Activated effector memory CD4-positive, alpha-beta T cell treated with anti-CD3 and anti-CD28 coated beads, Interleukin-2, amount 50 U/mL, for 16 hours (primary cell): ENCODE results near the gene MAP2K5.

Experiments
- DNase-seq: peaks from one replicate; pipeline ENCODE4 v3.0.0-alpha.2; 2020

MAP2K5 gene

DNA sequence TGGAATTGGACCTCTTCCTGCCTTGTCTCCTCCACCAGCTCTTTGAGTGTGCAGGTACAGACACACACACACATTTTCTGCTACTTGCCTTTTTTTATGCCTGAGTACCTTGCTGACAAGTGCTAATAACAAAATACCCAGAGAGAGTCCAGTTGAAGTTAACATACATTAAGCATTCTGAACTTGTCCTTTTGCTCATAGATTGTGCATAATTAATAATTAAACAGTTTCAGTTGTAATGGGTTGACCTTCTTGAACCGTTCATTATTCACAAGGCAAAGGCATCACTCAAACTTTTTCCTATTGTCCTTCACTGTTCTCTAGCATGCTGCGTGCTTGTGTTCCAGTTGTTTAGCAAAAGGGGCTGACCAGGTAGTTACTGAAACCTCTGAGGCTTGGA lies 223.2 kb downstream of the MAP2K5 start:
- DNase-seq = no peak

DNA sequence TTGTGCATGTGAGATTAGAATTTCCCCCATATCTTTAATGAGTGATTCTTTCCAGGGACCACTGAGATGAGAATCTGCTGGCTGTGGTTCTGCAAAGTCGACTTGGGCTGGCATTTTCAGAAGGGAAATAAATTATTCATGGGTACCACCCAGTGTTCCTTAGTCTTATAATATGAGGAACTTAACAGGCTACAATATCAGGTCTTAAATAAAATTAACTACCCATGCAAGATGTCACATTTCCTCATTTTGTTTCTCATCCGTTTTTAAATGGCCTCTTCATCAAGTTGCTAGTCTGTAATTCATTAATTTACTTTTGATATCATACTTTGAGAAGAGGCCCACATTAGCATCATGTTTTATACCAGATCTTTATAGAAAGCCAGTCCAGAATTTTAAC lies 224.5 kb downstream of the MAP2K5 start:
- DNase-seq = no peak

DNA sequence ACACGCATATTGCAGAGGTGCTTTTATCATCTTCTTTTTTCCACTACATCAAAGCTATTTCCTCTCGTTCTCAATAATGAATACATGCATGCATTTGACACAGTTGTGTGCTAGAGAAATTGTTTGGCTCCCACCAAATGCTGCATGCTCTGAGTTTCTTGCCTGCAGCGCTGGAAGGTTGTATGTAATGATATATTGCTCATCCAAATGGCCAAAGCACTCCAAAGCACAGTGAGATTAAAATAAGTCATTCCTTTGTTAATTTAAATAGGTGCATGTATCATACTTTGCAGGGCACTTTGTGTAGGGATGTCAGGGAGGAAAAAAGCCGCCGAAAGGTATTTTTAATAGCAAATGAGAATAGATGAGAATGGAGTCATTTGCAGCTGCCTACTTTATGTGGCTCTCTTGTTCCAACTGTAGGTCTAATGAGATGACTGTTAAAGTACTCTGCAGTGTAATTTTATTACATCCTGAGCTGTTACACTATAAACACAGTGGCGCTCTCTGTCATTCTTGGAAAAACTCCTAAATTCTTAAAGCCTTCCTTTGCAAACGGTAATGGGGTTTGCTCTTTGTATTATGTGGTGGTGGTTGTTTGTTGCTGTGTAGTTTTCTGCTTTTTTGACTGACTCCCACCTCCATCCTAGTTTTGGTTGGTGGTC lies 225.9 kb downstream of the MAP2K5 start:
- no peak for DNase-seq

DNA sequence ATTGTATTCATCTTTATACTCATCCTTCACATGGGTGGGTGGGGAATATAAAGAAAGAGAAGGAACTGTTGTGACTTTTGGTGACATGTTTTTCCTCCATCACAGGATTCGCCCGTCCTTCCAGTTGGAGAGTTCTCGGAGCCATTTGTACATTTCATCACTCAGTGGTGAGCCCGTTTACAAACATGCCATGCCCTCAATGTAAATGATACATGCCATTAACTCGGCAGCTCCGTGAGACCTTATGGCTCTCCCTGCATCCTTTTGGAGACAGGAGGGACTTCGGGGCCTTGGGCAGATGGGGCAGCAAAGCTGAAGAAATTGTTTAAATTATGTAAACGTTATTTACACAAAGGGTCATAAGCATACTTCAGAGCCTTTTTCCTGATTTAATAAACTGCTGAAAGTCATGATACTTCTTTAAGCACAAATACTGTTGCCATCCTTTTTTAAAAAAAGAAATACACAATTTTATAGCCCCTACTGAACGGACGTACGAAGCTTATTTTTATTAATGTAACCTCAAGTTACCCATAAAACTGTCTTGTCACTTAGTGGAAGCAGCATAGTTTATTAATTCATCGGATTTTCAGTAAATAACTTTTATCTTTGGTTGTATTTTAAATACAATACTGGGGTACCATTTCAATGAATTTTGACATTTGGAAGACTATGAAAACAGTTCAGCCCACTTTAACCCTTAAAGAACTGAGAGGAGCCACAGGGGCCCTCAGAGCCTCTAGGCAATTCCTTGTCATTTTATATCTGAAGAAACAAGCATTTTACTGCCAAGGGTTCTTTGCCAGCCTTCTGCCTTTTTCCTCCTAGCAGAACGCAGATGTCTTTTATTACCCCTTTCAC lies 227.2 kb downstream of the MAP2K5 start:
- DNase-seq = no peak

- no peak for DNase-seq
Observed at GRCh38 chr15:67770358-67770628, 227.8 kb downstream of the MAP2K5 start.

GRCh38 chr15:67771189-67771800 lies 228.8 kb downstream of the MAP2K5 start:
- DNase-seq = no peak

- no peak for DNase-seq
Observed at GRCh38 chr15:67774626-67775025, 232.1 kb downstream of the MAP2K5 start.

GRCh38 chr15:67775250-67775649 lies 232.7 kb downstream of the MAP2K5 start:
- DNase-seq = no peak

GRCh38 chr15:67775998-67776397 lies 233.5 kb downstream of the MAP2K5 start:
- DNase-seq = no peak

DNA sequence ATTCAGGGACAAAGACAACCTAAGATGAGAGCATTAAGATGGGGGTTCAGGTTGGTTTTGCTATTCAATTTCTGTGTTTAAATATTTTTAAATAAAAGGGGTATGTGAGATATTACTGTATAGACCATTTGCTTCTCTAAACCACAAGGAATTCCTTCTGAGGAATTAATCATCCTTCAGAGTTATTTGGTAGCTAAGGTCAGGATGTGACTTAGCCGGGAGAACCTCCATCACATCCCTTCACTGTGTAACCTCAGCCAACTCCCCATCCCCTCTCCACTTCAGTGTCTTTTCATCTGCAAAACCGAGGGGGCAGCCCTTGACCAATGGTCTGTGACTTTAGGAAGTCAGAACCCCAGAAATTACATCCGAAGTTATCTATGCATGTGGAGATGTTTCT lies 234.1 kb downstream of the MAP2K5 start:
- DNase-seq = no peak

DNA sequence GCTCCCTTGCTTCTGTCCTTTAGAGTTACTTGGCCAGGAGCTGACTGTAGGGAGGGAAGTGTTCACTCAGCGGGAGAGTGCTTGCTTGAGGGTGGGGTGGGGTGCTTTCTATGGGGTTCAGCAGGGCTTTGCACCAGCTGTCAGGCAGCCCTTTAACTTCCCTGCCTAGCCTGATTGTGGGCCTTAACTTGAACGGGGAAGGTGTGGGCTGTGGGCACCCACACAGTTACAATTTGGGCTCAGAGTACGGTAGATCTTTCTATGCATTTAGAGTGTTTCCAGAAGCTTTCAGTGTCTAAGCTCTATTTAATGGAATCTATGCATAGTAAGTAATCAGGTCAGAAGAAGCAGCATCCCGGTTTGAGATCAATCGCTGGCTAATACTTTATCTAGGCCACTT lies 234.6 kb downstream of the MAP2K5 start:
- no peak for DNase-seq

GRCh38 chr15:67777773-67778172 lies 235.3 kb downstream of the MAP2K5 start:
- DNase-seq = no peak

GRCh38 chr15:67778968-67779548 lies 236.6 kb downstream of the MAP2K5 start:
- no peak for DNase-seq

DNA sequence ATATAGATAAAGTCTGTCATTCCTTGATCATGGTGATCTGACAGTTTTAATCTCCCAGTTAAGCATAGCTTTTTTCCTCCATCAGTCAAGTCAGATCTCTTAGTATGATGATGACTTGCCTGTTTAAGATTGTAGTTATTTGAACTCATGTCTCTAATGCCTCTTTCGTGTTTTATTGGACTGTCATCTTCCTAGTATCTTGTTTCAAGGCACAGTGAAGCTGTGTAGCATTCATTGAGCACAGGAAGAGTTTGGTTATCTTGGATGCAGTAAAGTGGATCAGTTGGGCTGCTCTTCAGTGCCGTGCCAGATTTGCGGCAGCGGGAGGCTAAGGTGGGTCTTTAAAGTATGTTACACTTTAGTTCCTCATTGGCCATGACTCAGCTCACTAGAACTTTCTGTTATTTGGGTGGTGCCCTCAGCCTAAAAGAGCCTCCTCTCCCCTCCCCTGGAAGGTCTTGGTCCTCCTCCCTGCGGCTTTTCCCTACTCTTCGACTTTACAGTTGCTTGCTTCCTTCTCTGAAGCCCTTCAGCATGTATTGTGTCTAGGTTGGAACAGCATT lies 237.1 kb downstream of the MAP2K5 start:
- DNase-seq = no peak

- DNase-seq = no peak
Observed at GRCh38 chr15:67781061-67781460, 238.6 kb downstream of the MAP2K5 start.

DNA sequence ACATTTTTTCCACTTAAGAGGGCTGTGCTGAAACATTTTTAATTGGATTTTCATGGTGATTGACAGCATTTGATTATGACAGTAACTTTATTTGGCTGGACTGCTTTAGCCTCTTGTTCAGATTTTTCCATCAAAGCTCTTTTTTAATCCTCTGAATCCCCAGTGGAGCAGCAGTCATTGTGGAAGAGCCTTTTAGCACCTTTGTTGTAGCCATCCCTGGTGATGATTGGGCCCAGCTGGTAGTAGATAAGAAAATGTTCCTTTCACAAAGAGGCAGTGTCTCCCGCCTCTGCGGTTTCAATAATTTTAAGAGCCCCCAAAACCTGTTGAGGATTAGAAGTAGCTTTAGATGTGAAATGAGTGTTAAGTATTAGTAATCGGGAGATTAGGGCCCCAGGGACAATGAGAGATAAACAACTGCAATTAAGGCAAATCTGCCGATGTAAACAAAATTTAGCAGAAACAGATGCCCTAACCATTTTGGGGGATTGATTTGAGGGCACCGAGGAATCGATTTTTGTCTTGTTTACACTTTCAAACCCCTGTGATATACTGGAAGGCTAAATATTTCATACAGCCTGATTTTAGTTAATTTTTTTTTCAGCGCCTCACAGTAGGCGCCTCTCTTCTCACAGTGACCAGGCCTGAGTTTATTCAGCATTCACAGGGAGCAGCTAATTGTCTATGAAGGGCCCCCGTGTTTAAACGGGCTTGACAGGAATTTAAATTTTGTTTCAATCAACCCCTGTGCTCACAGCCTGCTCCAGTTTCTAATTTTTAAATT lies 239.6 kb downstream of the MAP2K5 start:
- DNase-seq = no peak

DNA sequence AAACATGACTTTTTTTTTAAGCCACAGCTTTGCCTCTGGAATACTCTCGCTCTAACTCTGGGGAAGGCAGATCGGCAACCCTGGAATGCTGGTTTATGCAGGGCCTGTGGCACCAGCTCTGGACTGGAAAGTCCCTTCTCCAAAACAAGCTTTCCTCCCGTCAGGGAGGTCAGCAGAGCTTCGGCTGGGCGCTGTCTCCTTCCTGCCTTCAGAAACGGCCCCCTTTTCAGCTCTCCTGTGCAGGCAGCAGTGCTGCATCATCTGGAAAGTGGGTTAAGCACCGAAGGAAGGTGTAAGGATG lies 240.1 kb downstream of the MAP2K5 start:
- no peak for DNase-seq

GRCh38 chr15:67783303-67783702 lies 240.8 kb downstream of the MAP2K5 start:
- peak; percentile 75 for DNase-seq

- no peak for DNase-seq
Observed at GRCh38 chr15:67784090-67784781, 241.7 kb downstream of the MAP2K5 start.

- no peak for DNase-seq
Observed at GRCh38 chr15:67784856-67785430, 242.4 kb downstream of the MAP2K5 start.

DNA sequence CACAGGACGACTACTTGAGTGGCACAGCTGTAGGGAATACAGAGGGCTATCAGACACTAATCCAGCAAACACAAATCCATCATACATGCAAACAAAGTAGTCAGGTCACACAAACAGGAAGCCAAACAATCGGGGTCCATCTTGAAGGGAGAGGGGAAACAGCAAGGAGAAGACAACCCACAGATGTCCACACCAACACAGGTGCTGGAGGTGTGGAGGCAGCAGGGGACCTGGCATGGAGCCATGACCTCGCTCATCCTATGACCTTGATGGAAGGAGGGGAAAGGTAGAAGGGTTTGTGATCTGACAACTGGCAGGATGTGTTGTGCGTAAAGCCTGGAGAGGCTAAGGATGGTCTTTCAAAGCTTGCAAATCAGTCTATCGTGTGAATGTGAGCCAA lies 242.9 kb downstream of the MAP2K5 start:
- no peak for DNase-seq

DNA sequence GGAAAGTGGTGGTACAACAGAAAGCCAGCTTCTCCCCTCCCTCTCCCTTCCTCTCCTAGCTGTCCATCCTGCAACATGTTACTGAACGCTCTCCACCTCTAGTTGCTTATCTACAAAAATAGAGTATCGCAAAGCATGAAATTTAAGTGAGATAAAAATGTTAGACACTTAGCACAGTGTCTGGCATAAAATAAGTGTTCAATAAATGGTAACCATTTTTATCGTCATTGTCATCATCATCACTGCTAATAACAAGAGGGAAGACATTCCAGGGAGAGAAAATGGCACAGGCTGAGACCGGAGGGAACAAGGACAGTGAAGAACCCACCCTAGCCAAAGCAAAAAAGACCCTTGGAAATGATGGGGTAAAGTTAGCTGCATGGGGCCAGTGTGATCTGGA lies 244.1 kb downstream of the MAP2K5 start:
- no peak for DNase-seq
